K562 (cell line): ENCODE data around the gene GLOD4. TPM values are rescaled to one million over a fixed set of nuclear protein-coding genes. Genes with fewer than 3 reads are reported as not detected.

Experiments
- E2F3 ChIP-seq: fragments of 250-450 bp; sonication (Bioruptor Pico); IDR thresholded peaks from 2 replicates; pipeline ENCODE4 v1.4.0; 2020; ENCODE audit warnings: mild to moderate bottlenecking
- FIP1L1 ChIP-seq: fragments of 200-400 bp; formaldehyde crosslinking; IDR thresholded peaks from 2 replicates; pipeline ENCODE4 v1.6.1; 2018; ENCODE audit warnings: mild to moderate bottlenecking, low read depth, low read length; ENCODE audit not compliant: poor library complexity, severe bottlenecking
- HIVEP1 ChIP-seq: fragments of 250-450 bp; sonication (Bioruptor Pico); IDR thresholded peaks from 2 replicates; pipeline ENCODE4 v1.4.0; 2020; ENCODE audit warnings: mild to moderate bottlenecking
- HMG20A ChIP-seq: fragments of 450-650 bp; formaldehyde crosslinking; conservative IDR thresholded peaks from 2 replicates; pipeline ENCODE4 v1.4.0; 2020; ENCODE audit warnings: mild to moderate bottlenecking, mixed read lengths
- HNRNPLL ChIP-seq: fragments of 200-400 bp; formaldehyde crosslinking; IDR thresholded peaks from 2 replicates; pipeline ENCODE4 v1.6.1; 2017; ENCODE audit warnings: low read length, low read depth, mild to moderate bottlenecking; ENCODE audit not compliant: poor library complexity, severe bottlenecking
- KAT7 ChIP-seq: sonication (generic); formaldehyde crosslinking; IDR thresholded peaks from 2 replicates; pipeline ENCODE4 v1.8.0; 2022; ENCODE audit warnings: missing genetic modification reagents, mild to moderate bottlenecking, borderline replicate concordance
- MTF1 ChIP-seq: fragments of 250-450 bp; sonication (Bioruptor Pico); IDR thresholded peaks from 2 replicates; pipeline ENCODE4 v1.9.0; 2021; ENCODE audit warnings: moderate library complexity, mild to moderate bottlenecking, inconsistent platforms, borderline replicate concordance
- NCOA6 ChIP-seq: fragments of 450-650 bp; IDR thresholded peaks from 2 replicates; pipeline ENCODE4 v1.6.1; 2017; ENCODE audit warnings: mild to moderate bottlenecking
- PATZ1 ChIP-seq: fragments of 250-450 bp; sonication (Bioruptor Pico); IDR thresholded peaks from 2 replicates; pipeline ENCODE4 v1.5.0; 2020; ENCODE audit warnings: mild to moderate bottlenecking, borderline replicate concordance
- PKNOX1 ChIP-seq: fragments of 450-650 bp; IDR thresholded peaks from 2 replicates; pipeline ENCODE4 v1.6.1; 2016
- RBM34 ChIP-seq: fragments of 200-400 bp; formaldehyde crosslinking; IDR thresholded peaks from 2 replicates; pipeline ENCODE4 v1.6.1; 2018; ENCODE audit warnings: low read length, borderline replicate concordance; ENCODE audit not compliant: insufficient read depth
- SMARCE1 ChIP-seq: fragments of 450-650 bp; IDR thresholded peaks from 2 replicates; pipeline ENCODE4 v1.7.1; 2016; ENCODE audit warnings: mild to moderate bottlenecking
- ZBTB49 ChIP-seq: sonication (generic); formaldehyde crosslinking; IDR thresholded peaks from 2 replicates; pipeline ENCODE4 v1.8.0; 2022; ENCODE audit warnings: missing genetic modification reagents, mild to moderate bottlenecking, borderline replicate concordance
- ZBTB7A ChIP-seq: IDR thresholded peaks from 2 replicates; pipeline ENCODE4 v1.6.1; 2011; ENCODE audit warnings: low read depth, mild to moderate bottlenecking, low read length, moderate library complexity, borderline replicate concordance; ENCODE audit not compliant: control insufficient read depth
- ZBTB8A ChIP-seq: fragments of 450-650 bp; IDR thresholded peaks from 2 replicates; pipeline ENCODE4 v1.6.1; 2018; ENCODE audit warnings: mild to moderate bottlenecking, moderate library complexity; ENCODE audit not compliant: partially characterized antibody
- ZNF217 ChIP-seq: sonication (generic); formaldehyde crosslinking; IDR thresholded peaks from 2 replicates; pipeline ENCODE4 v1.8.0; 2022; ENCODE audit warnings: mild to moderate bottlenecking, missing genetic modification reagents
- ZNF232 ChIP-seq: sonication (generic); formaldehyde crosslinking; IDR thresholded peaks from 2 replicates; pipeline ENCODE4 v1.8.0; 2022; ENCODE audit warnings: mild to moderate bottlenecking, missing genetic modification reagents
- ZNF695 ChIP-seq: fragments of 450-650 bp; formaldehyde crosslinking; IDR thresholded peaks from 2 replicates; pipeline ENCODE4 v1.4.0; 2020; ENCODE audit warnings: mild to moderate bottlenecking, moderate library complexity
- ZNF740 ChIP-seq, 3 experiments: fragments of 200-800 bp in 1 of 3; sonication (Bioruptor generic) in 1 of 3; sonication (generic) in 1 of 3; formaldehyde crosslinking in 1 of 3; IDR thresholded peaks; 2 replicates each; pipeline versions ENCODE4 v1.6.1 to v1.8.0; 2016 to 2022; ENCODE audit warnings: mild to moderate bottlenecking in 2 of 3, missing compliant biosample characterization in 2 of 3, missing genetic modification characterization in 2 of 3, missing genetic modification reagents in 1 of 3
- polyA plus RNA-seq, 8 experiments: library from polyadenylated mRNA; depleted of rRNA in 4 of 8; stranded (reverse) in 5 of 8; unstranded in 3 of 8; fragments of >200 nt; fragmentation: Nextera tagmentation in 2 of 8; fragmentation: Illumina TruSeq in 1 of 8; extraction: Ambion mirVana in 2 of 8; extraction: Trizol in 1 of 8; gene quantifications; 2 replicates each; pipeline versions ENCODE4 v1.2.1 to v1.2.3, GENCODE V29; 2011 to 2014; ENCODE audit warnings: inconsistent platforms in 1 of 8, missing spikeins in 1 of 8
- total RNA-seq, 7 experiments: library from RNA; depleted of rRNA in 6 of 7; stranded (reverse); fragments of >200 nt in 6 of 7; fragmentation: Illumina TruSeq in 2 of 7; extraction: Trizol in 2 of 7; gene quantifications; 2 replicates each; pipeline versions ENCODE4 v1.2.1 to v1.2.3, GENCODE V29; 2011 to 2021; ENCODE audit warnings: low replicate concordance in 1 of 7
- TF ChIP-seq, protein P1 (sequence below): fragments of 250-450 bp; sonication (Bioruptor Pico); IDR thresholded peaks from 2 replicates; pipeline ENCODE4 v1.9.0; 2021; ENCODE audit warnings: mild to moderate bottlenecking

GLOD4 gene
- total and polyA plus RNA-seq, 9 of the 15 experiments (the other 6 are each of a cell fraction or from before 2014, with no cell fraction given): 52.0 to 109 (median 64.9) TPM

DNA sequence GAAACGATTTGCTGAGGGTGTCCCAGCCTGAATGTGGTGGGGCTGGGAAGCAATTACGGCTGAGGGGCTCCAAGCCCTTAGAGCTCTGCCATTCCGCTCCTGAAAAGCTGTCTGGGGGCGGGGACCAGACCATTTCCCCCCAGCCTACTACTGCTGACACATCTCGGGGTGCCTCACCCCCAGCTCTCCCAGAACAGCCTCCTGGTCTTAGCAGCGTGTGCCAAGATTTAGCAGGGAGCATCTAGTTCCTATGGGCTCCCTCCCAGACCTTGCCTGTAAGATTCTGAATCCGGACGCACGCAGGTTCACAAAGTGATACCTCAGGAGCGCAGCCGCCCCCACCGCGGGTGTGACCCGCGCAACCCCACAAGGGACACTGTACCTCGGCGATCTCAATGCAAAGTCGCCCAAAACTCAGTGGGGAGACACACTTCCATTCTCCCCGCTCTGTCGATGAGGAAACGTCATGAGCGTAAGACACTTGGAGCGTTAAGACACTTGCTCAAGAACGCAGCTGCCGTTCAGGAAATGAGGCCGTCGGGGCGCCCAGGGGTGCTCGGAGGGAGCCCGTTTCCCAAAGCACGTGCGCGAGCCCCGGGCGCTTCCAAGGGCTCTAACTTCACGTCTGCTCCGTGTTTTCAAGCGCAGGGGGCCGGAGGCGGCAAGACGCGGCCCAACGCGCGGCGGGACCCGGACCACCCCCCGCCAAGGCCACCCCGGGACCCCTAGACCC is 30.6 kb downstream of the GLOD4 start (continued):
- peak; percentile 64 for TF ChIP-seq KAT7
- TF ChIP-seq ZBTB7A: no peak; the same call in 1 of the 2 replicates
- TF ChIP-seq PATZ1 (CRISPR knock-in tag): no peak
- TF ChIP-seq, protein P1, sequence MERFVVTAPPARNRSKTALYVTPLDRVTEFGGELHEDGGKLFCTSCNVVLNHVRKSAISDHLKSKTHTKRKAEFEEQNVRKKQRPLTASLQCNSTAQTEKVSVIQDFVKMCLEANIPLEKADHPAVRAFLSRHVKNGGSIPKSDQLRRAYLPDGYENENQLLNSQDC (CRISPR knock-in tag): no peak
- no peak for TF ChIP-seq PKNOX1
- TF ChIP-seq HNRNPLL: peak; percentile 81
- no peak for TF ChIP-seq ZBTB8A
- TF ChIP-seq NCOA6: peak; percentile 85; the same call in 1 of the 2 replicates
- no peak for TF ChIP-seq ZBTB49 (CRISPR knock-in tag)
- no peak for TF ChIP-seq HMG20A
- no peak for TF ChIP-seq E2F3
- peak; percentile 19 for TF ChIP-seq FIP1L1
- no peak for TF ChIP-seq ZNF740 (CRISPR knock-in tag; IDR thresholded peaks at IDR 0.05)
- TF ChIP-seq ZNF740 (tag; IDR thresholded peaks at IDR 0.05): 0 out of 4 replicates have a peak, but pooled peaks of 1 of the 2 experiments have one; percentile 20
- TF ChIP-seq ZNF232 (CRISPR knock-in tag): 0 out of 2 replicates have a peak, but pooled peaks have one; percentile 17
- no peak for TF ChIP-seq ZNF695 (CRISPR knock-in tag)
- TF ChIP-seq ZNF217: no peak
- no peak for TF ChIP-seq HIVEP1 (CRISPR knock-in tag)
- TF ChIP-seq RBM34: no peak
- TF ChIP-seq SMARCE1: 0 out of 2 replicates have a peak, but pooled peaks have one; percentile 20
- TF ChIP-seq MTF1: no peak
